Transverse colon (tissue), 4 donors: Measurements from ENCODE around the gene PTK7. TPM values are rescaled to one million over a fixed set of nuclear protein-coding genes. Genes with fewer than 3 reads are reported as not detected.

ENCODE experiments used
- DNase-seq: peaks from one replicate; pipeline ENCODE4 v3.0.0-alpha.2; 2019
- H3K27ac ChIP-seq, 4 donors: fragments of 200-600 bp; sonication (generic); 2 replicates each; pipeline ENCODE4 v1.5.1; 2016 to 2018; ENCODE audit warnings: inconsistent platforms in 4 of 4
- H3K27me3 ChIP-seq: fragments of 200-600 bp; sonication (generic); 2 replicates; pipeline ENCODE4 v1.5.1; 2017; ENCODE audit warnings: inconsistent platforms
- H3K36me3 ChIP-seq, 4 donors: fragments of 200-600 bp; sonication (generic); 2 replicates each; pipeline ENCODE4 v1.5.1; 2017 to 2019; ENCODE audit warnings: inconsistent platforms in 4 of 4
- H3K4me1 ChIP-seq, 4 donors: fragments of 200-600 bp; sonication (generic); 2 replicates each; pipeline ENCODE4 v1.5.1; 2017 to 2020; ENCODE audit warnings: inconsistent platforms in 4 of 4
- H3K4me3 ChIP-seq, 4 donors: fragments of 200-600 bp; sonication (generic); 1 replicate in 1 of 4; 2 replicates in 3 of 4; pipeline versions ENCODE4 v1.5.1 to v1.6.1; 2017 to 2019; ENCODE audit warnings: inconsistent platforms in 4 of 4
- H3K9me3 ChIP-seq, 2 donors: fragments of 200-600 bp; sonication (generic); 2 replicates each; pipeline ENCODE4 v1.5.1; 2017 to 2019; ENCODE audit warnings: inconsistent platforms in 2 of 2
- CTCF ChIP-seq, 5 experiments: fragments of 200-600 bp in 3 of 5; fragments of 450-650 bp in 2 of 5; sonication (generic) in 3 of 5; IDR thresholded peaks; 1 replicate in 2 of 5; 2 replicates in 3 of 5; pipeline ENCODE4 v1.5.1; 2016 to 2017; ENCODE audit warnings: antibody characterized with exemption in 5 of 5, inconsistent platforms in 3 of 5, mild to moderate bottlenecking in 2 of 5, moderate library complexity in 1 of 5
- EP300 ChIP-seq: sonication (generic); formaldehyde crosslinking; IDR thresholded peaks from one replicate; pipeline ENCODE4 v1.6.1; 2017; ENCODE audit warnings: antibody characterized with exemption, low read depth
- POLR2A ChIP-seq: fragments of 450-650 bp; IDR thresholded peaks from one replicate; pipeline ENCODE4 v1.6.1; 2016; ENCODE audit warnings: antibody characterized with exemption, mild to moderate bottlenecking, moderate library complexity
- POLR2AphosphoS5 ChIP-seq, 3 donors: sonication (generic); formaldehyde crosslinking; IDR thresholded peaks; one replicate each; pipeline ENCODE4 v1.6.1; 2016; ENCODE audit warnings: antibody characterized with exemption in 3 of 3
- whole genome bisulfite sequencing, 2 donors: methylation state at CpG; one replicate each; pipeline ENCODE4 v1.1.5; 2018; ENCODE audit warnings: low coverage in 1 of 2; 5-methylcytosine and 5-hydroxymethylcytosine counted together
- in situ Hi-C, 4 donors: fragments of 200-750 bp; cut with MboI; loops; one replicate each; pipeline versions ENCODE4 v1.15.0 to v1.15.1; 2017; ENCODE audit warnings: low sequenced_read_pairs in 3 of 4, low pct_ligation_motif_present in 1 of 4, low pct_unique_long_range_greater_than_20kb in 1 of 4
- intact Hi-C: fragments of 100-400 bp; cut with DNase I; formaldehyde crosslinking; loops from one replicate; pipeline ENCODE4 v1.15.1; 2023; ENCODE audit warnings: low total_unique reads
- total RNA-seq, 4 donors: library from RNA; depleted of rRNA; stranded (reverse); fragments of >200 nt; gene quantifications; one replicate each; pipeline ENCODE4 v1.1.0, GENCODE V29; 2016

The PTK7 gene
- total RNA-seq, 4 donors from 2014 or later = 2.2 to 34.6 (median 6.0) TPM

GRCh38 chr6:43123461-43124314 is 47.6 kb downstream of the PTK7 start:
- no peak overlapping the region for H3K4me3 ChIP-seq
- no peaks in the 10 kb centered on the region for H3K27me3 ChIP-seq
- intact Hi-C loops (no loop called here), in situ Hi-C loops (no loop called here)
- no peaks in the 10 kb centered on the region for H3K36me3 ChIP-seq
- H3K27ac ChIP-seq = peak overlapping the region in 2 of 4 donors; percentile 5 to 21
- peaks cover 0 to 17% (median 4%) of the 10 kb centered on the region in 4 donors for H3K4me1 ChIP-seq
- no peaks in the 10 kb centered on the region for H3K9me3 ChIP-seq
- no peak for DNase-seq
- TF ChIP-seq EP300 (no peak), POLR2A (no peak), CTCF (IDR thresholded peaks at IDR 0.05) (no peak)
- WGBS, 2 donors = 77 to 83% methylated on average over 2 to 24 of the region's 25 CpGs

- no peak overlapping the region for H3K4me3 ChIP-seq
- no peaks in the 10 kb centered on the region for H3K36me3 ChIP-seq
- no peaks in the 10 kb centered on the region for H3K9me3 ChIP-seq
- TF ChIP-seq POLR2AphosphoS5 (IDR thresholded peaks at IDR 0.05) (no peak), EP300 (no peak), POLR2A (no peak), CTCF (IDR thresholded peaks at IDR 0.05) (no peak)
- no peaks in the 10 kb centered on the region for H3K27me3 ChIP-seq
- H3K27ac ChIP-seq = no peak overlapping the region
- H3K4me1 ChIP-seq = peaks cover 0 to 21% (median 4%) of the 10 kb centered on the region in 4 donors
- intact Hi-C loops = no loop called here
- no peak for DNase-seq
- WGBS, 2 donors = 74 to 76% methylated on average over 3 to 6 of the region's 6 CpGs
- in situ Hi-C loops = no loop called here
Observed at GRCh38 chr6:43124481-43124880, 48.4 kb downstream of the PTK7 start.

GRCh38 chr6:43125119-43125518 is 49.0 kb downstream of the PTK7 start:
- no peak for TF ChIP-seq CTCF (IDR thresholded peaks at IDR 0.05)
- TF ChIP-seq POLR2AphosphoS5 (IDR thresholded peaks at IDR 0.05) = no peak
- TF ChIP-seq POLR2A = no peak
- TF ChIP-seq EP300 = no peak
- no peaks in the 10 kb centered on the region for H3K9me3 ChIP-seq
- DNase-seq = no peak
- H3K4me3 ChIP-seq = no peak overlapping the region
- in situ Hi-C loops = no loop called here
- 64% methylated on average over 6 of the region's 6 CpGs; no CpG with 5 or more reads in 1 of the 2 donors for WGBS, 2 donors
- intact Hi-C loops = no loop called here
- H3K27ac ChIP-seq = no peak overlapping the region
- peaks cover 0 to 23% (median 4%) of the 10 kb centered on the region in 4 donors for H3K4me1 ChIP-seq
- H3K27me3 ChIP-seq = no peaks in the 10 kb centered on the region
- H3K36me3 ChIP-seq = no peaks in the 10 kb centered on the region

- 50% methylated on average over 1 of the region's 1 CpG; no CpG with 5 or more reads in 1 of the 2 donors for WGBS, 2 donors
- in situ Hi-C loops = no loop called here
Observed at GRCh38 chr6:43125555-43125954, 49.4 kb downstream of the PTK7 start.

More at GRCh38 chr6:43125555-43125954, 49.4 kb downstream of the PTK7 start:
- TF ChIP-seq EP300 = no peak
- no peak for TF ChIP-seq POLR2A
- no peak for TF ChIP-seq CTCF (IDR thresholded peaks at IDR 0.05)
- no peak for TF ChIP-seq POLR2AphosphoS5 (IDR thresholded peaks at IDR 0.05)
- Histone ChIP-seq H3K36me3 (no peaks in the 10 kb centered on the region), H3K4me3 (no peak overlapping the region), H3K9me3 (no peaks in the 10 kb centered on the region), H3K27ac (no peak overlapping the region), H3K4me1 (peaks cover 0 to 23% (median 4%) of the 10 kb centered on the region in 4 donors), H3K27me3 (no peaks in the 10 kb centered on the region)
- no peak for DNase-seq
- intact Hi-C loops = no loop called here
